ENCODE data around the gene ZDHHC7. TPM values are rescaled to one million over a fixed set of nuclear protein-coding genes. Genes with fewer than 3 reads are reported as not detected.

The ZDHHC7 gene
- total and polyA plus RNA-seq, 2 of the 8 experiments (the other 6 are each of a cell fraction or from before 2014, with no cell fraction given) = 40.5 to 56.3 TPM

- Histone ChIP-seq H3K9me3 (ENCODE audit: insufficient read depth in 2 of 2, low read depth in 1 of 2, low read length in 1 of 2) (no peaks in the 10 kb centered on the region), H4K20me1 (replicated peaks in 1 of 2; ENCODE audit: control insufficient read depth in 1 of 2, insufficient read depth in 2 of 2, low read length in 2 of 2) (peaks cover 12 to 21% of the 10 kb centered on the region in 2 experiments), H3K56ac (replicated peaks; ENCODE audit: insufficient read length, low read depth, low read length) (no peak overlapping the region), H3K4me2 (ENCODE audit: insufficient read depth in 1 of 2, low read depth in 2 of 2, low read length in 2 of 2) (no peak overlapping the region), H3K36me3 (ENCODE audit: control insufficient read depth in 2 of 4, insufficient read depth in 4 of 4, low read length in 3 of 4) (peaks cover 0 to 8% (median 1%) of the 10 kb centered on the region in 4 experiments; a peak in 4 of 8 replicates), H3K79me2 (ENCODE audit: control insufficient read depth in 1 of 2, insufficient read depth in 2 of 2, low read length in 2 of 2) (peaks cover 0 to 55% of the 10 kb centered on the region in 2 experiments; a peak in 3 of 4 replicates), H3K23ac (ENCODE audit: insufficient read length) (no peak overlapping the region), H3K79me1 (ENCODE audit: low read depth, low read length) (peaks cover 10% of the 10 kb centered on the region; the same call in 1 of the 2 replicates), H4K91ac (replicated peaks; ENCODE audit: insufficient read length, low read length) (no peak overlapping the region), H2BK20ac (ENCODE audit: low read length) (no peak overlapping the region), H3K14ac (ENCODE audit: insufficient read length) (no peak overlapping the region), H2AFZ (ENCODE audit: low read length) (no peak overlapping the region), H3K4me3 (ENCODE audit: extremely low read depth in 1 of 4, insufficient read depth in 2 of 4, low read depth in 3 of 4, low read length in 4 of 4) (no peak overlapping the region), H3K4me1 (replicated peaks in 1 of 4; ENCODE audit: control insufficient read depth in 3 of 4, insufficient read depth in 4 of 4, low read length in 3 of 4) (peaks cover 0 to 16% (median 5%) of the 10 kb centered on the region in 4 experiments; a peak in 6 of 7 replicates), H2BK15ac (ENCODE audit: low read length) (no peak overlapping the region), H3K27ac (ENCODE audit: low read depth, low read length) (no peak overlapping the region), H3K23me2 (ENCODE audit: low read depth, low read length) (no peaks in the 10 kb centered on the region), H3K27me3 (replicated peaks in 1 of 4; ENCODE audit: control insufficient read depth in 3 of 4, extremely low read depth in 1 of 4, insufficient read depth in 3 of 4, low read length in 3 of 4) (no peaks in the 10 kb centered on the region), H2BK5ac (ENCODE audit: low read depth, low read length) (no peak overlapping the region), H3K9ac (replicated peaks in 1 of 4; ENCODE audit: extremely low read depth in 1 of 4, low read depth in 3 of 4, low read length in 3 of 4) (no peak overlapping the region), H2BK120ac (replicated peaks; ENCODE audit: low read depth, low read length) (no peak overlapping the region), H3K4ac (replicated peaks; ENCODE audit: insufficient read length, low read depth, low read length) (no peak overlapping the region), H2AK5ac (ENCODE audit: low read depth, low read length) (no peak overlapping the region), H3K18ac (ENCODE audit: extremely low read depth, low read length) (no peak overlapping the region), H4K8ac (ENCODE audit: extremely low read depth, insufficient read depth, low read length) (no peak overlapping the region), H2BK12ac (ENCODE audit: low read depth, low read length) (no peak overlapping the region), H4K5ac (ENCODE audit: insufficient read length, low read depth, low read length) (no peak overlapping the region)
- CTCF ChIA-PET (ENCODE audit: partially characterized antibody) = interaction anchor here (1.3 to 3.7 kb wide), 4 partner anchors 9 to 57 kb away, joined by 3 to 12 read pairs (median 4); no protein-coding TSS in a partner anchor
- FAIRE-seq = no peak
- 88% methylated on average over 3 of the region's 3 CpGs; no CpG with 5 or more reads in 1 of the 2 experiments for WGBS, 2 experiments (ENCODE audit: extremely low coverage in 1 of 2, insufficient coverage in 1 of 2, insufficient read length in 1 of 2, insufficient replicate concordance in 2 of 2, low coverage in 1 of 2, low lambda C conversion rate in 2 of 2, missing lambda C conversion rate in 1 of 2)
- DNase-seq (ENCODE audit: low read depth in 1 of 2, low spot score in 2 of 2) = no peak
- POLR2A ChIA-PET (ENCODE audit: partially characterized antibody) = no interaction called here
- TF ChIP-seq CHD1 (IDR thresholded peaks at IDR 0.05; ENCODE audit: low read depth, low read length) (no peak), KDM1A (IDR thresholded peaks at IDR 0.05; ENCODE audit: borderline replicate concordance, low read length) (no peak), CEBPB (IDR thresholded peaks at IDR 0.05; ENCODE audit: low read depth, low read length) (no peak), RAD21 (IDR thresholded peaks at IDR 0.05 in 1 of 2, conservative IDR thresholded peaks at IDR 0.05 in 1 of 2; ENCODE audit: low read depth in 2 of 2, low read length in 2 of 2) (no peak), TAF1 (IDR thresholded peaks at IDR 0.05; ENCODE audit: low read depth, low read length) (no peak), ATF3 (IDR thresholded peaks at IDR 0.05; ENCODE audit: insufficient read depth, low read depth, low read length) (no peak), POLR2A (IDR thresholded peaks at IDR 0.05; ENCODE audit: control extremely low read depth in 1 of 2, low read depth in 2 of 2, low read length in 2 of 2) (no peak), MAFK (IDR thresholded peaks at IDR 0.05; ENCODE audit: low read depth, low read length) (no peak), SP1 (IDR thresholded peaks at IDR 0.05; ENCODE audit: low read depth, low read length) (no peak), RXRA (IDR thresholded peaks at IDR 0.05; ENCODE audit: insufficient read depth, low read depth, low read length) (no peak), CREB1 (IDR thresholded peaks at IDR 0.05) (no peak), CHD2 (IDR thresholded peaks at IDR 0.05; ENCODE audit: low read length) (no peak), GABPA (IDR thresholded peaks at IDR 0.05; ENCODE audit: borderline replicate concordance, insufficient read depth, low read length) (no peak), SAP30 (IDR thresholded peaks at IDR 0.05; ENCODE audit: insufficient read depth, insufficient replicate concordance, low read length) (no peak), EGR1 (IDR thresholded peaks at IDR 0.05; ENCODE audit: borderline replicate concordance, low read depth, low read length) (no peak)
Observed at GRCh38 chr16:84999200-84999599, 12.1 kb downstream of the ZDHHC7 start.

Measured in H1 (cell line).